Body of pancreas (tissue), 4 donors: ENCODE results near the gene ANKRD35. TPM values are rescaled to one million over a fixed set of nuclear protein-coding genes. Genes with fewer than 3 reads are reported as not detected.
A peak's percentile ranks its signal among the peaks of the same experiment; 100 is the strongest.

ENCODE experiments used
- ATAC-seq: fragments of 150-250 bp; one replicate; pipeline ENCODE4 v1.9.1; 2016
- DNase-seq, 4 donors: peaks; one replicate each; pipeline ENCODE4 v3.0.0-alpha.2; 2019
- H3K27ac ChIP-seq, 4 donors: fragments of 200-600 bp; sonication (generic); 1 replicate in 3 of 4; 2 replicates in 1 of 4; pipeline versions ENCODE4 v1.5.1 to v1.6.1; 2016 to 2019; ENCODE audit warnings: mild to moderate bottlenecking in 1 of 4, mixed read lengths in 1 of 4, moderate library complexity in 1 of 4
- H3K27me3 ChIP-seq, 2 donors: fragments of 200-600 bp; sonication (generic); one replicate each; pipeline ENCODE4 v1.6.0; 2016; ENCODE audit warnings: mild to moderate bottlenecking in 1 of 2
- H3K36me3 ChIP-seq, 2 donors: fragments of 200-600 bp; sonication (generic); replicated peaks in 1 of 2; 2 replicates each; pipeline ENCODE4 v1.5.1; 2016; ENCODE audit warnings: low read depth in 2 of 2; ENCODE audit not compliant: insufficient read depth in 1 of 2
- H3K4me1 ChIP-seq: fragments of 200-600 bp; sonication (generic); one replicate; pipeline ENCODE4 v1.6.0; 2016
- H3K4me3 ChIP-seq, 2 donors: fragments of 200-600 bp; sonication (generic); 1 replicate in 1 of 2; 2 replicates in 1 of 2; pipeline ENCODE4 v1.5.1; 2016 to 2019
- H3K9me3 ChIP-seq, 3 donors: fragments of 200-600 bp; sonication (generic); 1 replicate in 2 of 3; 2 replicates in 1 of 3; pipeline ENCODE4 v1.5.1; 2016
- POLR2A ChIP-seq, 3 donors: fragments of 450-650 bp; IDR thresholded peaks; one replicate each; pipeline ENCODE4 v1.6.1; 2016; ENCODE audit warnings: antibody characterized with exemption in 3 of 3, mild to moderate bottlenecking in 2 of 3
- WGBS, 2 donors: methylation state at CpG; one replicate each; pipeline ENCODE4 v1.1.5; 2017; 5-methylcytosine and 5-hydroxymethylcytosine counted together
- intact Hi-C: fragments of 100-400 bp; cut with DNase I; formaldehyde crosslinking; loops from one replicate; pipeline ENCODE4 v1.15.1; 2023
- total RNA-seq, 2 donors: library from RNA; depleted of rRNA; stranded (reverse); fragments of >200 nt; gene quantifications; one replicate each; pipeline ENCODE4 v1.1.0, GENCODE V29; 2016
- TF ChIP-seq, protein P1 (sequence below), 7 experiments: fragments of 450-650 bp in 4 of 7; fragments of 200-600 bp in 3 of 7; sonication (generic) in 3 of 7; IDR thresholded peaks; one replicate each; pipeline ENCODE4 v1.5.1; 2016 to 2019; ENCODE audit warnings: antibody characterized with exemption in 7 of 7

The ANKRD35 gene
- total RNA-seq, 2 donors from 2014 or later: 0.26 to 1.3 TPM

DNA sequence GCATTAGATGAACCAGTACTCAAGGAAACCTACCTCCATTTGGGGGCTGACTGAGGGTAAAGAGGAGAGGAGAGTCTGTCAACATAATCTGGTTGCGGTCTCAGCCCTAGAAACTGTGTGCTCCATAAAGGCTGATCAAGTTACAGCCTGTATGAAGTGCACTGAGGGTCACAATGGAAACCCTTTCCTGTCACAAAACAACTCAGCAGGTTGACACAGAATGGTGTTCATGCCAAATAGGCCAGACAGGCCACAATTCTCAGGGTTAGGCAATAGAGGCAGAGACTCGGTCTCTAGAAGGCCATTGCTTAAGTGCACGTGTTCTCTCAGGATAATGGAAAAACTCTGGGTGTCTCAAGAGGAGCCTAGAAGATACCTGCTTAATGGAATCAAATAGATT, 4.1 kb upstream of the ANKRD35 start:
- Histone ChIP-seq H3K36me3 (no peaks in the 10 kb centered on the region), H3K9me3 (no peaks in the 10 kb centered on the region), H3K4me1 (peaks cover 43% of the 10 kb centered on the region), H3K4me3 (no peak overlapping the region), H3K27ac (no peak overlapping the region), H3K27me3 (no peaks in the 10 kb centered on the region)
- ATAC-seq (no peak), DNase-seq (no peak)
- TF ChIP-seq POLR2A (IDR thresholded peaks at IDR 0.05): no peak
- TF ChIP-seq, protein P1, sequence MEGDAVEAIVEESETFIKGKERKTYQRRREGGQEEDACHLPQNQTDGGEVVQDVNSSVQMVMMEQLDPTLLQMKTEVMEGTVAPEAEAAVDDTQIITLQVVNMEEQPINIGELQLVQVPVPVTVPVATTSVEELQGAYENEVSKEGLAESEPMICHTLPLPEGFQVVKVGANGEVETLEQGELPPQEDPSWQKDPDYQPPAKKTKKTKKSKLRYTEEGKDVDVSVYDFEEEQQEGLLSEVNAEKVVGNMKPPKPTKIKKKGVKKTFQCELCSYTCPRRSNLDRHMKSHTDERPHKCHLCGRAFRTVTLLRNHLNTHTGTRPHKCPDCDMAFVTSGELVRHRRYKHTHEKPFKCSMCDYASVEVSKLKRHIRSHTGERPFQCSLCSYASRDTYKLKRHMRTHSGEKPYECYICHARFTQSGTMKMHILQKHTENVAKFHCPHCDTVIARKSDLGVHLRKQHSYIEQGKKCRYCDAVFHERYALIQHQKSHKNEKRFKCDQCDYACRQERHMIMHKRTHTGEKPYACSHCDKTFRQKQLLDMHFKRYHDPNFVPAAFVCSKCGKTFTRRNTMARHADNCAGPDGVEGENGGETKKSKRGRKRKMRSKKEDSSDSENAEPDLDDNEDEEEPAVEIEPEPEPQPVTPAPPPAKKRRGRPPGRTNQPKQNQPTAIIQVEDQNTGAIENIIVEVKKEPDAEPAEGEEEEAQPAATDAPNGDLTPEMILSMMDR (IDR thresholded peaks at IDR 0.05): no peak
- intact Hi-C loops: no loop called here
- 77% methylated on average over 3 of the region's 3 CpGs for WGBS, 2 donors

GRCh38 chr1:145887631-145888030, 2.0 kb upstream of the ANKRD35 start:
- peak overlapping the region in 3 of 4 donors; percentile 52 to 62 (median 55) for H3K27ac ChIP-seq
- ATAC-seq (no peak), DNase-seq (no peak)
- no peaks in the 10 kb centered on the region for H3K36me3 ChIP-seq
- no peak overlapping the region for H3K4me3 ChIP-seq
- TF ChIP-seq, protein P1 (IDR thresholded peaks at IDR 0.05): no peak
- TF ChIP-seq POLR2A (IDR thresholded peaks at IDR 0.05): no peak
- 38 to 49% methylated on average over 5 of the region's 5 CpGs for WGBS, 2 donors
- no peaks in the 10 kb centered on the region for H3K9me3 ChIP-seq
- H3K27me3 ChIP-seq: no peaks in the 10 kb centered on the region
- peaks cover 38% of the 10 kb centered on the region for H3K4me1 ChIP-seq
- intact Hi-C loops: no loop called here

DNA sequence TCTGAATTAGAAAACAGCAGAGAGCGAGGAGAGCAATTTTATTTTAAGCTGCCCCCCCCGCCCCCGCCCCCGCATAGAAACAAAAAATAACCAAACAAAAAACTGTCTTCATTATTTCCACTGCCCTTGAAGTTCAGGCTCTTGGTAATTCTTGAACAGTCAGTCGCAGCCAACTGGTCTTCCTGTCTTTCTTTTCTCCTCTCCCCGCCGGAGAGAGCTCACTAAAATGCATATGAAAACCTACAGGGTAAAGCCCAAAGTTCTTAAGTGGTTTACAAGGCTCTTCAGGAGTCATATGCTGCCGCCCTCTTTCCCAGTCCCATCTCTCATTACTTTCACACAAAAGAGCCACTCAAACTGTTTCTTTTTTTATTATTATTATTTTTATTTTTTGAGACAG, 1.1 kb upstream of the ANKRD35 start:
- 71 to 82% methylated on average over 8 of the region's 8 CpGs for WGBS, 2 donors
- no peak overlapping the region for H3K4me3 ChIP-seq

GRCh38 chr1:145886390-145886789, 724 bp upstream of the ANKRD35 start:
- H3K27me3 ChIP-seq: no peaks in the 10 kb centered on the region
- peak overlapping the region; percentile 32 to 82 for H3K4me3 ChIP-seq
- H3K9me3 ChIP-seq: no peaks in the 10 kb centered on the region
- no peak for TF ChIP-seq POLR2A (IDR thresholded peaks at IDR 0.05)
- TF ChIP-seq, protein P1 (IDR thresholded peaks at IDR 0.05): no peak
- WGBS, 2 donors: 46 to 55% methylated on average over 11 of the region's 11 CpGs
- no peak overlapping the region for H3K27ac ChIP-seq
- H3K36me3 ChIP-seq: no peaks in the 10 kb centered on the region
- H3K4me1 ChIP-seq: peaks cover 27% of the 10 kb centered on the region
- intact Hi-C loops: no loop called here
- DNase-seq (peak in 1 of 4 donors; percentile 20), ATAC-seq (no peak)

More for the DNA sequence above, 1.1 kb upstream of the ANKRD35 start:
- Histone ChIP-seq H3K9me3 (no peaks in the 10 kb centered on the region), H3K27me3 (no peaks in the 10 kb centered on the region), H3K4me1 (peaks cover 31% of the 10 kb centered on the region), H3K27ac (peak overlapping the region in 2 of 4 donors; percentile 52 to 55), H3K36me3 (no peaks in the 10 kb centered on the region)
- intact Hi-C loops: no loop called here
- DNase-seq (no peak), ATAC-seq (no peak)
- no peak for TF ChIP-seq POLR2A (IDR thresholded peaks at IDR 0.05)
- TF ChIP-seq, protein P1 (IDR thresholded peaks at IDR 0.05): no peak

DNA sequence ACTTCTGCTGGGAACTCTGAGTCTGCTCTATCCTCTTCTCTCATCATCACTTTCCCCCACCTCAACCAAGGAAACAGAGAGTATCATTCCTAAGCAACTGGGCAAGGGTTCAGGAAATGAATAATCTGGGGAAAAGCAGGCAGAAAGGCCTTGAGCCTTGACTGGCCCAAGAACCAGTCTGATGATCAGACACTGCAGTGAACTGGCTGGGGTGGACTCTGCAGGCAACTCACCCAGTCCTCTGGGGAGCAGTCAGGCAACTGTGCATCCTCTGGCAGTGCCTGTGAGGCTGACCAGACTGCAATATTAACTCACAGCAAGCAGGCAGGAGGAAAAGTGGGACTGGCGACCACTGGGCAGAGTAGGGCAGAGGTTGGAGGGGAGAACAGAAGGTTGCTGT, 991 bp downstream of the ANKRD35 start:
- 94 to 100% methylated on average over 1 of the region's 1 CpG for WGBS, 2 donors
- ATAC-seq (no peak), DNase-seq (no peak)
- Histone ChIP-seq H3K36me3 (no peaks in the 10 kb centered on the region), H3K27me3 (no peaks in the 10 kb centered on the region), H3K4me3 (no peak overlapping the region), H3K4me1 (peaks cover 18% of the 10 kb centered on the region), H3K27ac (no peak overlapping the region), H3K9me3 (no peaks in the 10 kb centered on the region)
- no peak for TF ChIP-seq POLR2A (IDR thresholded peaks at IDR 0.05)
- TF ChIP-seq, protein P1 (IDR thresholded peaks at IDR 0.05): no peak
- intact Hi-C loops: no loop called here
